Measurements from ENCODE around the gene SPRING1.

The SPRING1 gene

GRCh38 chr12:116692605-116693004 is 45.3 kb downstream of the SPRING1 start:
- DNase-seq (ENCODE audit: low read depth), result no peak
- H3K4me3 ChIP-seq (ENCODE audit: low read depth, low read length), result no peak overlapping the region
- TF ChIP-seq CTCF (IDR thresholded peaks at IDR 0.05; ENCODE audit: control insufficient read depth, extremely low read depth, insufficient read depth), result no peak

GRCh38 chr12:116691636-116692035 is 46.2 kb downstream of the SPRING1 start:
- no peak for TF ChIP-seq CTCF (IDR thresholded peaks at IDR 0.05; ENCODE audit: control insufficient read depth, extremely low read depth, insufficient read depth)
- no peak overlapping the region for H3K4me3 ChIP-seq (ENCODE audit: low read depth, low read length)
- no peak for DNase-seq (ENCODE audit: low read depth)

GRCh38 chr12:116691205-116691604 is 46.7 kb downstream of the SPRING1 start:
- no peak for TF ChIP-seq CTCF (IDR thresholded peaks at IDR 0.05; ENCODE audit: control insufficient read depth, extremely low read depth, insufficient read depth)
- DNase-seq (ENCODE audit: low read depth), result no peak
- H3K4me3 ChIP-seq (ENCODE audit: low read depth, low read length), result no peak overlapping the region

- TF ChIP-seq CTCF (IDR thresholded peaks at IDR 0.05; ENCODE audit: control insufficient read depth, extremely low read depth, insufficient read depth), result no peak
- H3K4me3 ChIP-seq (ENCODE audit: low read depth, low read length), result no peak overlapping the region
- DNase-seq (ENCODE audit: low read depth), result no peak
Measured at GRCh38 chr12:116689979-116690744, 47.7 kb downstream of the SPRING1 start.

GRCh38 chr12:116689521-116689920 is 48.3 kb downstream of the SPRING1 start:
- no peak for DNase-seq (ENCODE audit: low read depth)
- H3K4me3 ChIP-seq (ENCODE audit: low read depth, low read length), result no peak overlapping the region
- no peak for TF ChIP-seq CTCF (IDR thresholded peaks at IDR 0.05; ENCODE audit: control insufficient read depth, extremely low read depth, insufficient read depth)
